GM19035 (cell line): Measurements from ENCODE around the gene JDP2.
"Not testable (repeated sequence)": the region's sequence is repeated elsewhere in the genome, so short reads cannot be mapped to it uniquely, and the experiment has no call there.

Experiments
- ATAC-seq: cut with Tn5 transposase; IDR thresholded peaks from one replicate; pipeline ENCODE4 v1.9.1; 2021; ENCODE audit not compliant: unreplicated experiment

Gene JDP2

GRCh38 chr14:75427482-75428229, at the start of gene JDP2:
Gene JDP2, plus strand, starts transcription at chr14:75428022. Its CDS starts 9,899 bp downstream, at chr14:75437921.
- peak; percentile 51 for ATAC-seq

- ATAC-seq = no peak
These were observed 48.4 kb upstream of the JDP2 start for GRCh38 chr14:75379246-75379929.

- no peak for ATAC-seq
These were observed 47.9 kb upstream of the JDP2 start for GRCh38 chr14:75379930-75380270.

- ATAC-seq = no peak
These were observed 47.2 kb upstream of the JDP2 start for GRCh38 chr14:75380656-75381055.

- ATAC-seq = no peak
These were observed 46.2 kb upstream of the JDP2 start for GRCh38 chr14:75381642-75382041.

GRCh38 chr14:75383219-75383618, 44.6 kb upstream of the JDP2 start:
- ATAC-seq = not testable (repeated sequence)

GRCh38 chr14:75383721-75384120, 44.1 kb upstream of the JDP2 start:
- ATAC-seq = no peak

- ATAC-seq = no peak
These were observed 38.1 kb upstream of the JDP2 start for GRCh38 chr14:75389679-75390078.

GRCh38 chr14:75390183-75390582, 37.6 kb upstream of the JDP2 start:
- no peak for ATAC-seq

- ATAC-seq = no peak
These were observed 35.9 kb upstream of the JDP2 start for GRCh38 chr14:75391953-75392352.

- ATAC-seq = no peak
These were observed 34.9 kb upstream of the JDP2 start for GRCh38 chr14:75392686-75393641.

- no peak for ATAC-seq
These were observed 34.0 kb upstream of the JDP2 start for GRCh38 chr14:75393794-75394193.

GRCh38 chr14:75395862-75396261, 32.0 kb upstream of the JDP2 start:
- no peak for ATAC-seq

GRCh38 chr14:75399321-75399720, 28.5 kb upstream of the JDP2 start:
- no peak for ATAC-seq

- ATAC-seq = no peak
These were observed 27.7 kb upstream of the JDP2 start for GRCh38 chr14:75399843-75400775.

GRCh38 chr14:75401361-75401760, 26.5 kb upstream of the JDP2 start:
- no peak for ATAC-seq

- no peak for ATAC-seq
These were observed 24.9 kb upstream of the JDP2 start for GRCh38 chr14:75402867-75403413.

GRCh38 chr14:75404847-75405246, 23.0 kb upstream of the JDP2 start:
- ATAC-seq = no peak

GRCh38 chr14:75406102-75406501, 21.7 kb upstream of the JDP2 start:
- no peak for ATAC-seq

- ATAC-seq = no peak
These were observed 21.0 kb upstream of the JDP2 start for GRCh38 chr14:75406856-75407255.
